NCI-H1694 (cell line): Measurements from ENCODE around the gene COL6A6.
"Not testable (repeated sequence)": the region's sequence is repeated elsewhere in the genome, so short reads cannot be mapped to it uniquely, and the experiment has no call there.

Experiments
- DNase-seq: peaks from one replicate; lab custom pipeline; 2025; lab: John Stamatoyannopoulos, UW

Gene COL6A6

DNA sequence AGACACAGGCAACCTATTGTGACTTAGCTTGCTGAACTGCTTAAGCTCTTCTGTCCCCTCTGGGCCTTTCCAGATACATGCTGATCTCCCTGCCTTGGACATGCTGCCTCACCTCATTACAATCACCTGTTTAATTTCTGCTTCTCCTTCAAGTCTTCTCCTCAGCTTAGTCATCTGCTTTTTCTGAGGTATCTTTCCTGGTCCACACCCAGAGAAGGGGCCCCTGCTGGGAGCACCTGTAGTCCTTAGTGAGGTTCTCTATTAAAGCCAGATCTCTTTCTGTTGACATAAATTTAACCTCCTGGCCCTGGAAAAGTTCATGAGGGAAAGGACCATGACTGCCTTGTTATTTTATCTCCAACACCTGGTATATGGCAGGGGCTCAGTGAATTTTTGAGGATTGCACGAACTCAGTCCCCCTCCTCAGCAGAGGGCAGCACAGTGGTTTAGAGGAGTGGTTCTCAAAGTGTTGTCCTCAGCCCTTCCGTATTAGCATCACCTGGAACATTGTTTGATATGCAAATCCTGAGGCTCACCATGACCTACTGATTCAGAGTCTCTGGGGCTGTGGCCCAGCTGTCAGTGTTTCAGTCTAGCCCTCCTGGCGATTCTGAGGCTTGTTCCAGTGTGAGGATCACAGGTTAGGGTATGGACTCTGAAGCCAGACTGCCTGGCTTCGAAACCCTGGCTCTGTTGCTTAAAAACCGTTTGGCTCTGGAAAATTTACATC, 12.7 kb downstream of the COL6A6 start:
- no peak for DNase-seq

DNA sequence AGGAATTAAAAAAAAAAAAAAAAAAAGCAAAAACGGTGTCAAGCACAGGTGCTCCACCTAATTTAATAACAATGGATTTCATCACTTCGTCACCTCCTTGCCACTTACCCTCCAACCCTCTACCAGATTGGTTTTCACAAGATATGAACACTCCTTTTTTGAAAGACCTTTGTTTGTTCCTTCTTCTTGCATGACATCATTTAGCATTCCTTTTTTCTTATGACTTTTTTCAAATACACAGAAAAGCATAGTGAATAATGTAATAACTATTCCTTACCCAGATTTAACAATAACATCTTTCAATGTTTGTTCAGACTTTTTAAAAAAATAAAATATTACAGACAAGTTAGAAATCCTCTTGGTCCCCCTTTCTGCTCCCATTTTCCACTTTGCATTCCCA, 16.3 kb downstream of the COL6A6 start:
- no peak for DNase-seq

DNA sequence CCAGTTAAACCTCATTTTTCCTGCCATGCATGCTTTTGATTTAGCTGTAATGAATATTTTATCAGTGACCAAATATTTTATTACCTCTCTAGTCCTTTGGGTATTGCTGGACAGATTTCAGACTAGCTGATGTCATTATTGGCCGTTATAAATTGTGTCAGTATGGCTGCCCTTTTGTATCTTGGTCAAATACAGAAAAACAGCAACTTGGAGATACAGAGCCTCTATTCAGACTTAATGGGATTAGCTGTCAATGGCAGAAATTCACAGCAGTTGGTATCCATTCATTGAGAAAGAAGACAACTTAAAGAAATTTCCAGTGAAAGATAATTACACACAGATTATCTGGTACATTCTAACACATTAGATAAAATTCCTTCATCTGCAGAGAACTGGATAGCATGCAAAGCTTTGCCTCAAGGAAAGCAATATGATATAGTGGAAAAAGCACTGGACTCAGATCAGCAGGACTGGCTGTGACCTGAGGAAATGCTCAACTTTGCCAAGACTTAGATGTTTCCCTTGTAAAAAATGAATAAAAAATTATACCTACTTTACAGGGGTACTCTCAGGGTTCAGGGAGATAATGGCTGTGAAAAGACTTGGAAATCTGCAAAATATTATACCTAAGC, 20.8 kb downstream of the COL6A6 start:
- DNase-seq: no peak

DNA sequence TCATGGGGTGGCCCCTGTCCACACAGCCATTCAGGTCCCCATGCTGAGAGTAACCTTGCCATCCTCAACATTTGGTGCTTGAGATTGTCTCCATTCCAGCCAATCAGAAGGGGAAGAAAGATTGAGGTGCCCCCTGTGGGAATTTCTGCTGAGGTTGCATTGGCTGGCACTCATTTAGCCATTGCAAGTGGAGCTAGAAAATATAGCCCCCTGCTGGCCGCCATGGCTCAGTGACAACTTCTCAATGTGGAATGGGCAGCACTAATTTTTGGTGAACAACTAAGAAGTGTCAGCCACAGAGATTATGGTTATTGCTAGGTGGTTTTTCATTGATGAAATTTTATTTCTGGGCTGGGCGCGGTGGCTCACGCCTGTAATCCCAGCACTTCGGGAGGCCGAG, 22.0 kb downstream of the COL6A6 start:
- DNase-seq: peak; percentile 4

DNA sequence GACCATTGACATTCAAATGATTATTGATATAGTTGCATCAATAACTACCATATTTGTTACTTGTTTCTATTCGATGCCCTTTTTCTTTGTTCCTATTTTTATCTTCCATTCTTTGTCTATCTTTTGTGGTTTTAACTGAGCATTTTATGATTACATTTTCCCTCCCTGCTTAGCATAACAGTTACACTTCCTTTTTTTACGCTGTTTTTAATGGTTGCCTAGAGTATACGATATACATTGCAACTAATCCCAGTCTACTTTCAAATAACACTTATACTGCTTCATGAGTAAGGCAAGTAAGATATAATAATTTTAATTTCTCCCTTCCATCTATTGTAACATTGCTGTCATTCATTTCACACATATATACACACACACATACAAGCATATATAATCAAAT, 26.3 kb downstream of the COL6A6 start:
- DNase-seq: no peak

DNA sequence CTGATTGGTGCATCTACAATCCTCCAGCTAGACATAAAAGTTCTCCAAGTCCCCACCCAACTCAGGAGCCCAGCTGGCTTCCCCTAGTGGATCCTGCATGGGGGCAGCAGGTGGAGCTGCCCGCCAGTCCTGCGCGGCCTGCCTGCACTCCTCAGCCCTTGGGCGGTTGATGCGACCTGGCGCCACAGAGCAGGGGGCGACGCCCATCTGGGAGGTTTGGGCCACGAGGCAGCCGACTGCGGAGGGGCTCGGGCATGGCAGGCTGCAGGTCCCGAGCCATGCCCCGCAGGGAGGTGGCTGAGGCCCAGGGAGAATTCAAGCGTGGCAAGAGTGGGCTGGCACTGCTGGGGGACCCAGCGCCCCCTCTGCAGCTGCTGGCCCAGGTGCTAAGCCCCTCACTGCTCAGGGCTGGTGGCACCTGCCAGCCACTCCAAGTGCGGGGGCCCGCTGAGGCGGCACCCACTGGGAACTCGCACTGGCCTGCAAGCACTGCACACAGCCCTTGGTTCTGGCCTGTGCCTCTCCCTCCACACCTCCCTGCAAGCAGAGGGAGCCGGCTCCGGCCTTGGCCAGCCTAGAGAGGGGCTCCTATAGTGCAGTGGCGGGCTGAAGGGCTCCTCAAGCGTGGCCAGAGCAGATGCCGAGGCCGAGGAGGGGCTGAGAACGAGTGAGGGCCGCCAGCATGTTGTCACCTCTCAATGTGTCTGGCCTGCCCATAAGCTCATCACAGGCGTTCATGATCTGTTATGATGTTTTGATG, 30.1 kb downstream of the COL6A6 start:
- DNase-seq: no peak

DNA sequence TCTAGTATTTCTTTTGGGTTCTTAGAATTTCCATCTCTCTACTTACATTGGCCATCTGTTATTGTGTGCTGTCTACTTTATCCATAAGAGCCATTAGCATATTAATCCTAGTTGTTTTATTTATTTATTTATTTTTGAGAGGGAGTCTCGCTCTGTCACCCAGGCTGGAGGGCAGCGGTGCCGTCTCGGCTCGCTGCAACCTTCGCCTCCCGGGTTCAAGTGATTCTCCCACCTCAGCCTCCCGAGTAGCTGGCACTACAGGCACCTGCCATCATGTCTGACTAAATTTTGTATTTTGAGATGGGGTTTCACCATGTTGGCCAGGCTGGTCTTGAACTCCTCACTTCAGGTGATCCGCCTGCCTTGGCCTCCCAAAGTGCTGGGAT, 30.7 kb downstream of the COL6A6 start:
- not testable (repeated sequence) for DNase-seq

DNA sequence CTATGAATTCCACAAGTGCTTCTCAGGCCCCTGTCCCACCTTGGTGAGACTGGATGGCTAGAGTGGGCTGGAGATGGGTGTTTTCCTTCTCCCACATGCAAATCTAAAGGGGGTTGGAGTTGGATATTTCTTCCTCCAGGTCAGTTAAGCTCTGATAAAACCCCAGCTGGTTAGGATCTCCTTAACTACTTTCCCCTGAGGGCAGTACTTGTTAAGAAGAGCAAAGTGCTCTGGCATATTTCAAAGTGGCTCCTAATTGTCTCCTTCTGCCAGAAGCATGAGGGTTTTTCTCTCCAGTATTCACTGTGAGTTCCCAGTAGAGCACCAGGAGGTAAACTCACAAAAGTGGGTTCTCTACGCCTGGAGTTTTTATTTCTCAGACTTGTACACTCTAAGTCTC, 31.4 kb downstream of the COL6A6 start:
- DNase-seq: no peak

DNA sequence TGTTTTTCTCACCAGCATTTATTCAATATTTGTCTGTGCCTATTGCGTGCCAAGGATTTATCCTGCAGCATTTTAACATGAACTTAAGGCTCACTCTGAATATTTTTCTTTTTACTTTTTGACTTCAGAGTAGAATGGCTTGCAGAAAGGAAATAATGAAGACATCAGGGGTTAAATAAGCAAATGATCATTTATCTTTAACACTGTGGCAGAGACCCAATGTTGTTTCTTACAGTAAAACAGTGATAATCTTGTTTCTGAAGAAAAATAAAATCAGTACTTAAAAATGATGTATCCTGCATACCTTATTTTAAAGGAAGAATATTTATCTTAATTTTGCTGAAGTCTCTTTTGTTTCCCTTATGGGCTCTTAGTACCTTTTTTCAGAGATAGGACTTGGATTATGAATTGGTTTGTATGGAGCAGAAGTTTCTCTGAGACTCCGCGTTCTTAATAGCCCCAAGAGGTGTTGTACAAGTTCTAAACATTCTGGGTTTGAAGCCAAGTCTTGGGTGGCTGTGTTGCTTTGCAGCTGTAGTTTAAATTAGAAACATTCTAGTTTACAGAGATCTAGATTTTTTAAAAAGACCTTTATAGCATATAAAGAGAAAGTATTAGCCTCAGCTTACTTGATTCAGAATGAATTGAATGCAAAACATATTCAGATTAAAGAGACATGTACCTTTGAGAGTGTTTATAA, 40.5 kb downstream of the COL6A6 start:
- no peak for DNase-seq

DNA sequence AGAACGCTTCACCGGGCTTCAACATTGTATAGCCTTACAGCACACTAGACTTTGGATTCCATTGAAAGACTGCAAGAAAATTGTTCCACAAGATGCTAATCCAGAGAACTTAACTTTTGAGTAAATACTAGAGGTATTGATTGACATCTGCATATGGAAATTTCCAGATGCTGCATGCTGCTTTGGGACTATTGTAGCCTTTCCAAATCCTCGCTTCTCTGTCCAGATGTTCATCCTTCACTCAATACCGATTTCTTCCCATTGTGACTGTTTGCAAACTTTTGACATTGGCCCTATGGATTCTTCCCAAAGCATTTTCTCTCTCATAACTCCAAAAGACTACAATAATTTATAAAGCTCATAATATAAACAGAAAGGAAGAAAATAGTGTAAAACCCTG, 41.4 kb downstream of the COL6A6 start:
- DNase-seq: no peak

DNA sequence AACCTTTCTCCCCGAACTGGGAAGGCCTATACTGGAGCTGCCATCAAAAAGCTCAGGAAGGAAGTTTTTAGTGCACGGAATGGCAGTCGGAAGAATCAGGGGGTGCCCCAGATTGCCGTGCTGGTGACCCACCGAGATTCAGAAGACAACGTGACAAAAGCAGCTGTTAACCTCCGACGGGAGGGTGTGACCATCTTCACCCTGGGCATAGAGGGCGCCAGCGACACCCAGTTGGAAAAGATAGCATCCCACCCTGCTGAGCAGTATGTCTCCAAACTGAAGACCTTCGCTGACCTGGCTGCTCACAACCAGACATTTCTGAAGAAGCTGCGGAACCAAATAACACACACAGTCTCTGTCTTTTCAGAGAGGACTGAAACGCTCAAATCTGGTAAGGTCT, 48.2 kb downstream of the COL6A6 start:
- no peak for DNase-seq
